Measurements from ENCODE around the gene FOXN1. TPM values are rescaled to one million over a fixed set of nuclear protein-coding genes. Genes with fewer than 3 reads are reported as not detected.
"Not testable (repeated sequence)": the region's sequence is repeated elsewhere in the genome, so short reads cannot be mapped to it uniquely, and the experiment has no call there.

Gene FOXN1
- polyA plus RNA-seq, 4 donors = 0.16 TPM; not detected in 3

GRCh38 chr17:28573040-28573380, 66.9 kb downstream of the FOXN1 start:
- Histone ChIP-seq H3K4me1 (ENCODE audit: control insufficient read depth in 3 of 3, insufficient read depth in 2 of 3, low read depth in 1 of 3, low read length in 2 of 3) (peaks cover 3 to 16% (median 4%) of the 10 kb centered on the region in 3 donors), H3K27me3 (ENCODE audit: control insufficient read depth in 3 of 3, insufficient read depth in 3 of 3, low read length in 3 of 3) (no peaks in the 10 kb centered on the region), H3K36me3 (ENCODE audit: control insufficient read depth in 3 of 3, insufficient read depth in 2 of 3, low read depth in 1 of 3, low read length in 3 of 3) (peaks cover 0 to 18% (median 0%) of the 10 kb centered on the region in 3 donors), H3K4me3 (ENCODE audit: low read depth in 1 of 3, low read length in 3 of 3) (no peak overlapping the region), H3K27ac (ENCODE audit: low read depth in 1 of 3, low read length in 2 of 3) (no peak overlapping the region), H3K9me3 (ENCODE audit: control insufficient read depth in 2 of 2, insufficient read depth in 1 of 2, low read depth in 1 of 2, low read length in 1 of 2) (no peaks in the 10 kb centered on the region)
- FAIRE-seq (no peak), DNase-seq (peak in 1 of 2 donors; percentile 33)

- DNase-seq (no peak), FAIRE-seq (no peak)
- Histone ChIP-seq H3K27me3 (ENCODE audit: control insufficient read depth in 3 of 3, insufficient read depth in 3 of 3, low read length in 3 of 3) (no peaks in the 10 kb centered on the region), H3K36me3 (ENCODE audit: control insufficient read depth in 3 of 3, insufficient read depth in 2 of 3, low read depth in 1 of 3, low read length in 3 of 3) (peaks cover 0 to 23% (median 0%) of the 10 kb centered on the region in 3 donors), H3K4me3 (ENCODE audit: low read depth in 1 of 3, low read length in 3 of 3) (no peak overlapping the region), H3K9me3 (ENCODE audit: control insufficient read depth in 2 of 2, insufficient read depth in 1 of 2, low read depth in 1 of 2, low read length in 1 of 2) (no peaks in the 10 kb centered on the region), H3K27ac (ENCODE audit: low read depth in 1 of 3, low read length in 2 of 3) (no peak overlapping the region), H3K4me1 (ENCODE audit: control insufficient read depth in 3 of 3, insufficient read depth in 2 of 3, low read depth in 1 of 3, low read length in 2 of 3) (peaks cover 3 to 16% (median 4%) of the 10 kb centered on the region in 3 donors)
- 93 to 95% (median 94%) methylated on average over 9 of the region's 9 CpGs for WGBS, 3 donors
These were observed 67.4 kb downstream of the FOXN1 start for GRCh38 chr17:28573521-28573920.

GRCh38 chr17:28573966-28574480, 67.9 kb downstream of the FOXN1 start:
- Histone ChIP-seq H3K4me1 (ENCODE audit: control insufficient read depth in 3 of 3, insufficient read depth in 2 of 3, low read depth in 1 of 3, low read length in 2 of 3) (peaks cover 3 to 16% (median 4%) of the 10 kb centered on the region in 3 donors), H3K27ac (ENCODE audit: low read depth in 1 of 3, low read length in 2 of 3) (no peak overlapping the region), H3K4me3 (ENCODE audit: low read depth in 1 of 3, low read length in 3 of 3) (no peak overlapping the region), H3K36me3 (ENCODE audit: control insufficient read depth in 3 of 3, insufficient read depth in 2 of 3, low read depth in 1 of 3, low read length in 3 of 3) (peaks cover 0 to 26% (median 0%) of the 10 kb centered on the region in 3 donors), H3K9me3 (ENCODE audit: control insufficient read depth in 2 of 2, insufficient read depth in 1 of 2, low read depth in 1 of 2, low read length in 1 of 2) (no peaks in the 10 kb centered on the region), H3K27me3 (ENCODE audit: control insufficient read depth in 3 of 3, insufficient read depth in 3 of 3, low read length in 3 of 3) (no peaks in the 10 kb centered on the region)
- 95 to 100% (median 96%) methylated on average over 6 of the region's 6 CpGs for WGBS, 3 donors
- FAIRE-seq = no peak
- no peak for DNase-seq

- WGBS, 3 donors = 70 to 88% (median 77%) methylated on average over 7 of the region's 7 CpGs
- H3K4me1 ChIP-seq (ENCODE audit: control insufficient read depth in 3 of 3, insufficient read depth in 2 of 3, low read depth in 1 of 3, low read length in 2 of 3) = peaks cover 2 to 16% (median 3%) of the 10 kb centered on the region in 3 donors
- H3K36me3 ChIP-seq (ENCODE audit: control insufficient read depth in 3 of 3, insufficient read depth in 2 of 3, low read depth in 1 of 3, low read length in 3 of 3) = peaks cover 0 to 27% (median 0%) of the 10 kb centered on the region in 3 donors
- H3K27ac ChIP-seq (ENCODE audit: low read depth in 1 of 3, low read length in 2 of 3) = no peak overlapping the region
- no peaks in the 10 kb centered on the region for H3K27me3 ChIP-seq (ENCODE audit: control insufficient read depth in 3 of 3, insufficient read depth in 3 of 3, low read length in 3 of 3)
- FAIRE-seq = no peak
- H3K9me3 ChIP-seq (ENCODE audit: control insufficient read depth in 2 of 2, insufficient read depth in 1 of 2, low read depth in 1 of 2, low read length in 1 of 2) = no peaks in the 10 kb centered on the region
- no peak overlapping the region for H3K4me3 ChIP-seq (ENCODE audit: low read depth in 1 of 3, low read length in 3 of 3)
- DNase-seq = no peak
These were observed 68.4 kb downstream of the FOXN1 start for GRCh38 chr17:28574526-28574925.

- H3K27ac ChIP-seq (ENCODE audit: low read depth in 1 of 3, low read length in 2 of 3) = no peak overlapping the region
These were observed 69.1 kb downstream of the FOXN1 start for GRCh38 chr17:28575126-28575795.

GRCh38 chr17:28576016-28576415, 69.9 kb downstream of the FOXN1 start:
- FAIRE-seq; H3K27ac ChIP-seq (ENCODE audit: low read depth in 1 of 3, low read length in 2 of 3); H3K4me3 ChIP-seq (ENCODE audit: low read depth in 1 of 3, low read length in 3 of 3); H3K9me3 ChIP-seq (ENCODE audit: control insufficient read depth in 2 of 2, insufficient read depth in 1 of 2, low read depth in 1 of 2, low read length in 1 of 2); H3K27me3 ChIP-seq (ENCODE audit: control insufficient read depth in 3 of 3, insufficient read depth in 3 of 3, low read length in 3 of 3); DNase-seq: not testable (repeated sequence)
- H3K36me3 ChIP-seq (ENCODE audit: control insufficient read depth in 3 of 3, insufficient read depth in 2 of 3, low read depth in 1 of 3, low read length in 3 of 3) = peaks cover 0 to 31% (median 0%) of the 10 kb centered on the region in 3 donors
- peaks cover 0 to 16% (median 3%) of the 10 kb centered on the region in 3 donors for H3K4me1 ChIP-seq (ENCODE audit: control insufficient read depth in 3 of 3, insufficient read depth in 2 of 3, low read depth in 1 of 3, low read length in 2 of 3)
- WGBS, 3 donors = 64 to 70% (median 67%) methylated on average over 3 of the region's 3 CpGs

More at GRCh38 chr17:28575126-28575795, 69.1 kb downstream of the FOXN1 start:
- DNase-seq (no peak), FAIRE-seq (no peak)
- Histone ChIP-seq H3K4me1 (ENCODE audit: control insufficient read depth in 3 of 3, insufficient read depth in 2 of 3, low read depth in 1 of 3, low read length in 2 of 3) (peaks cover 0 to 16% (median 3%) of the 10 kb centered on the region in 3 donors), H3K27me3 (ENCODE audit: control insufficient read depth in 3 of 3, insufficient read depth in 3 of 3, low read length in 3 of 3) (no peaks in the 10 kb centered on the region), H3K9me3 (ENCODE audit: control insufficient read depth in 2 of 2, insufficient read depth in 1 of 2, low read depth in 1 of 2, low read length in 1 of 2) (no peaks in the 10 kb centered on the region), H3K4me3 (ENCODE audit: low read depth in 1 of 3, low read length in 3 of 3) (no peak overlapping the region), H3K36me3 (ENCODE audit: control insufficient read depth in 3 of 3, insufficient read depth in 2 of 3, low read depth in 1 of 3, low read length in 3 of 3) (peaks cover 0 to 31% (median 0%) of the 10 kb centered on the region in 3 donors)
- WGBS, 3 donors = 92 to 95% (median 95%) methylated on average over 14 of the region's 14 CpGs

GRCh38 chr17:28576758-28577465, 70.8 kb downstream of the FOXN1 start, which contains the start of gene ALDOC:
TSS of gene ALDOC (minus strand) at chr17:28576895. CDS start at chr17:28575532, 1,363 bp downstream.
- FAIRE-seq = no peak
- Histone ChIP-seq H3K27me3 (ENCODE audit: control insufficient read depth in 3 of 3, insufficient read depth in 3 of 3, low read length in 3 of 3) (no peaks in the 10 kb centered on the region), H3K36me3 (ENCODE audit: control insufficient read depth in 3 of 3, insufficient read depth in 2 of 3, low read depth in 1 of 3, low read length in 3 of 3) (peaks cover 0 to 34% (median 0%) of the 10 kb centered on the region in 3 donors), H3K4me3 (ENCODE audit: low read depth in 1 of 3, low read length in 3 of 3) (peak within 1 kb of the TSS in 2 of 3 donors; percentile 17 to 28), H3K27ac (ENCODE audit: low read depth in 1 of 3, low read length in 2 of 3) (peak within 1 kb of the TSS in 1 of 3 donors; percentile 68), H3K9me3 (ENCODE audit: control insufficient read depth in 2 of 2, insufficient read depth in 1 of 2, low read depth in 1 of 2, low read length in 1 of 2) (no peaks in the 10 kb centered on the region), H3K4me1 (ENCODE audit: control insufficient read depth in 3 of 3, insufficient read depth in 2 of 3, low read depth in 1 of 3, low read length in 2 of 3) (peaks cover 0 to 14% (median 3%) of the 10 kb centered on the region in 3 donors)
- DNase-seq = peak; percentile 97
- WGBS, 3 donors = 3 to 7% (median 4%) methylated on average over 25 to 26 of the region's 26 CpGs

GRCh38 chr17:28577466-28577824, 71.3 kb downstream of the FOXN1 start:
- 94 to 97% (median 97%) methylated on average over 3 of the region's 3 CpGs for WGBS, 3 donors
- peak overlapping the region in 1 of 3 donors; percentile 68 for H3K27ac ChIP-seq (ENCODE audit: low read depth in 1 of 3, low read length in 2 of 3)
- peaks cover 0 to 9% (median 3%) of the 10 kb centered on the region in 3 donors for H3K4me1 ChIP-seq (ENCODE audit: control insufficient read depth in 3 of 3, insufficient read depth in 2 of 3, low read depth in 1 of 3, low read length in 2 of 3)
- no peak for DNase-seq
- no peak for FAIRE-seq
- H3K4me3 ChIP-seq (ENCODE audit: low read depth in 1 of 3, low read length in 3 of 3) = no peak overlapping the region
- no peaks in the 10 kb centered on the region for H3K9me3 ChIP-seq (ENCODE audit: control insufficient read depth in 2 of 2, insufficient read depth in 1 of 2, low read depth in 1 of 2, low read length in 1 of 2)
- H3K27me3 ChIP-seq (ENCODE audit: control insufficient read depth in 3 of 3, insufficient read depth in 3 of 3, low read length in 3 of 3) = no peaks in the 10 kb centered on the region
- H3K36me3 ChIP-seq (ENCODE audit: control insufficient read depth in 3 of 3, insufficient read depth in 2 of 3, low read depth in 1 of 3, low read length in 3 of 3) = peaks cover 0 to 36% (median 0%) of the 10 kb centered on the region in 3 donors

Data from small intestine (tissue), 7 donors.